Stimulated activated naive CD8-positive, alpha-beta T cell treated with anti-CD3 and anti-CD28 coated beads, Interleukin-15, Interleukin-2, amounts not matched to agents 100 ng/mL and 50 ng/mL, for 24 hours (primary cell): ENCODE data around the gene PUDP.

ENCODE experiments used
- H3K27ac Mint-ChIP-seq: one replicate; pipeline ENCODE4 v1.8.0; 2021; ENCODE audit warnings: mild to moderate bottlenecking, mixed read lengths
- H3K27me3 Mint-ChIP-seq: one replicate; pipeline ENCODE4 v1.8.0; 2021; ENCODE audit warnings: mixed read lengths
- H3K36me3 Mint-ChIP-seq: one replicate; pipeline ENCODE4 v1.8.0; 2021; ENCODE audit warnings: low read depth, mixed read lengths
- H3K4me1 Mint-ChIP-seq: one replicate; pipeline ENCODE4 v1.8.0; 2021; ENCODE audit warnings: low read depth, mixed read lengths
- H3K4me3 Mint-ChIP-seq: one replicate; pipeline ENCODE4 v1.8.0; 2021; ENCODE audit warnings: mild to moderate bottlenecking, mixed read lengths
- H3K9me3 Mint-ChIP-seq: one replicate; pipeline ENCODE4 v1.8.0; 2021; ENCODE audit warnings: mixed read lengths

Gene PUDP

GRCh38 chrX:7133050-7133440 lies 14.9 kb downstream of the PUDP start:
- peak overlapping the region; percentile 76 for H3K27ac Mint-ChIP-seq
- H3K27me3 Mint-ChIP-seq = no peaks in the 10 kb centered on the region
- H3K36me3 Mint-ChIP-seq = peaks cover 3% of the 10 kb centered on the region
- no peaks in the 10 kb centered on the region for H3K9me3 Mint-ChIP-seq
- H3K4me3 Mint-ChIP-seq = no peak overlapping the region
- H3K4me1 Mint-ChIP-seq = peaks cover 22% of the 10 kb centered on the region

- Mint-ChIP-seq H3K9me3 (no peaks in the 10 kb centered on the region), H3K27ac (peak overlapping the region; percentile 76), H3K36me3 (peaks cover 3% of the 10 kb centered on the region), H3K4me3 (no peak overlapping the region), H3K4me1 (peaks cover 17% of the 10 kb centered on the region), H3K27me3 (no peaks in the 10 kb centered on the region)
Measured at GRCh38 chrX:7132335-7133049, 15.5 kb downstream of the PUDP start.

- Mint-ChIP-seq H3K9me3 (no peaks in the 10 kb centered on the region), H3K27ac (no peak overlapping the region), H3K4me3 (no peak overlapping the region)
Measured at GRCh38 chrX:7131621-7132020, 16.3 kb downstream of the PUDP start.

GRCh38 chrX:7127056-7127455 lies 20.9 kb downstream of the PUDP start:
- H3K4me3 Mint-ChIP-seq = no peak overlapping the region
- H3K4me1 Mint-ChIP-seq = peaks cover 3% of the 10 kb centered on the region
- H3K27me3 Mint-ChIP-seq = no peaks in the 10 kb centered on the region
- H3K27ac Mint-ChIP-seq = no peak overlapping the region
- H3K36me3 Mint-ChIP-seq = peaks cover 12% of the 10 kb centered on the region
- no peaks in the 10 kb centered on the region for H3K9me3 Mint-ChIP-seq

More at GRCh38 chrX:7131621-7132020, 16.3 kb downstream of the PUDP start:
- no peaks in the 10 kb centered on the region for H3K27me3 Mint-ChIP-seq
- peaks cover 17% of the 10 kb centered on the region for H3K4me1 Mint-ChIP-seq
- H3K36me3 Mint-ChIP-seq = peaks cover 3% of the 10 kb centered on the region

GRCh38 chrX:7120878-7121219 lies 27.1 kb downstream of the PUDP start:
- Mint-ChIP-seq H3K36me3 (peaks cover 16% of the 10 kb centered on the region), H3K4me3 (no peak overlapping the region), H3K9me3 (no peaks in the 10 kb centered on the region), H3K27ac (no peak overlapping the region), H3K27me3 (no peaks in the 10 kb centered on the region), H3K4me1 (peaks cover 3% of the 10 kb centered on the region)

- Mint-ChIP-seq H3K27me3 (no peaks in the 10 kb centered on the region), H3K36me3 (peaks cover 14% of the 10 kb centered on the region), H3K4me3 (no peak overlapping the region), H3K9me3 (no peaks in the 10 kb centered on the region), H3K27ac (no peak overlapping the region), H3K4me1 (peaks cover 6% of the 10 kb centered on the region)
Measured at GRCh38 chrX:7119950-7120877, 27.7 kb downstream of the PUDP start.

GRCh38 chrX:7117587-7117986 lies 30.4 kb downstream of the PUDP start:
- H3K36me3 Mint-ChIP-seq = peaks cover 11% of the 10 kb centered on the region
- H3K27me3 Mint-ChIP-seq = no peaks in the 10 kb centered on the region
- no peak overlapping the region for H3K4me3 Mint-ChIP-seq
- H3K9me3 Mint-ChIP-seq = no peaks in the 10 kb centered on the region
- no peak overlapping the region for H3K27ac Mint-ChIP-seq
- peaks cover 3% of the 10 kb centered on the region for H3K4me1 Mint-ChIP-seq

- H3K4me1 Mint-ChIP-seq = peaks cover 4% of the 10 kb centered on the region
- H3K4me3 Mint-ChIP-seq = no peak overlapping the region
- no peaks in the 10 kb centered on the region for H3K9me3 Mint-ChIP-seq
- no peaks in the 10 kb centered on the region for H3K27me3 Mint-ChIP-seq
- no peak overlapping the region for H3K27ac Mint-ChIP-seq
- H3K36me3 Mint-ChIP-seq = peaks cover 11% of the 10 kb centered on the region
Measured at GRCh38 chrX:7116081-7116480, 31.9 kb downstream of the PUDP start.

- Mint-ChIP-seq H3K4me3 (no peak overlapping the region), H3K27ac (no peak overlapping the region), H3K36me3 (peaks cover 11% of the 10 kb centered on the region), H3K4me1 (peaks cover 9% of the 10 kb centered on the region), H3K9me3 (no peaks in the 10 kb centered on the region), H3K27me3 (no peaks in the 10 kb centered on the region)
Measured at GRCh38 chrX:7115557-7115956, 32.4 kb downstream of the PUDP start.

GRCh38 chrX:7112071-7112470 lies 35.9 kb downstream of the PUDP start:
- H3K4me3 Mint-ChIP-seq = no peak overlapping the region
- H3K27ac Mint-ChIP-seq = no peak overlapping the region
- H3K36me3 Mint-ChIP-seq = peaks cover 11% of the 10 kb centered on the region
- peaks cover 26% of the 10 kb centered on the region for H3K4me1 Mint-ChIP-seq
- H3K9me3 Mint-ChIP-seq = no peaks in the 10 kb centered on the region
- no peaks in the 10 kb centered on the region for H3K27me3 Mint-ChIP-seq

GRCh38 chrX:7111518-7111917 lies 36.4 kb downstream of the PUDP start:
- no peaks in the 10 kb centered on the region for H3K9me3 Mint-ChIP-seq
- H3K27me3 Mint-ChIP-seq = no peaks in the 10 kb centered on the region
- H3K4me1 Mint-ChIP-seq = peaks cover 26% of the 10 kb centered on the region
- H3K4me3 Mint-ChIP-seq = no peak overlapping the region
- H3K27ac Mint-ChIP-seq = no peak overlapping the region
- peaks cover 11% of the 10 kb centered on the region for H3K36me3 Mint-ChIP-seq

- H3K36me3 Mint-ChIP-seq = peaks cover 11% of the 10 kb centered on the region
- peak overlapping the region; percentile 65 for H3K27ac Mint-ChIP-seq
- no peaks in the 10 kb centered on the region for H3K9me3 Mint-ChIP-seq
- peaks cover 26% of the 10 kb centered on the region for H3K4me1 Mint-ChIP-seq
- H3K27me3 Mint-ChIP-seq = no peaks in the 10 kb centered on the region
- H3K4me3 Mint-ChIP-seq = no peak overlapping the region
Measured at GRCh38 chrX:7110821-7111276, 37.1 kb downstream of the PUDP start.

- Mint-ChIP-seq H3K9me3 (no peaks in the 10 kb centered on the region), H3K27ac (peak overlapping the region; percentile 65), H3K4me1 (peaks cover 23% of the 10 kb centered on the region), H3K27me3 (no peaks in the 10 kb centered on the region), H3K36me3 (peaks cover 8% of the 10 kb centered on the region), H3K4me3 (no peak overlapping the region)
Measured at GRCh38 chrX:7109838-7110793, 37.8 kb downstream of the PUDP start.

- no peaks in the 10 kb centered on the region for H3K9me3 Mint-ChIP-seq
- peaks cover 23% of the 10 kb centered on the region for H3K4me1 Mint-ChIP-seq
- H3K27me3 Mint-ChIP-seq = no peaks in the 10 kb centered on the region
- H3K27ac Mint-ChIP-seq = peak overlapping the region; percentile 63
- H3K4me3 Mint-ChIP-seq = peak overlapping the region; percentile 63
- H3K36me3 Mint-ChIP-seq = peaks cover 8% of the 10 kb centered on the region
Measured at GRCh38 chrX:7109049-7109531, 38.9 kb downstream of the PUDP start.
